ENCODE data around the gene GJC2.
"Not testable (repeated sequence)": the region's sequence is repeated elsewhere in the genome, so short reads cannot be mapped to it uniquely, and the experiment has no call there.

Gene GJC2

GRCh38 chr1:228149406-228150119, at the start of gene GJC2:
Gene GJC2, plus strand, starts transcription at chr1:228149930. Its CDS starts 7,829 bp downstream, at chr1:228157759.
- no peak for DNase-seq

GRCh38 chr1:228100822-228101613, 48.7 kb upstream of the GJC2 start:
- no peak for DNase-seq

GRCh38 chr1:228101614-228101993, 48.1 kb upstream of the GJC2 start:
- peak in 1 of 2 donors; percentile 45 for DNase-seq

DNA sequence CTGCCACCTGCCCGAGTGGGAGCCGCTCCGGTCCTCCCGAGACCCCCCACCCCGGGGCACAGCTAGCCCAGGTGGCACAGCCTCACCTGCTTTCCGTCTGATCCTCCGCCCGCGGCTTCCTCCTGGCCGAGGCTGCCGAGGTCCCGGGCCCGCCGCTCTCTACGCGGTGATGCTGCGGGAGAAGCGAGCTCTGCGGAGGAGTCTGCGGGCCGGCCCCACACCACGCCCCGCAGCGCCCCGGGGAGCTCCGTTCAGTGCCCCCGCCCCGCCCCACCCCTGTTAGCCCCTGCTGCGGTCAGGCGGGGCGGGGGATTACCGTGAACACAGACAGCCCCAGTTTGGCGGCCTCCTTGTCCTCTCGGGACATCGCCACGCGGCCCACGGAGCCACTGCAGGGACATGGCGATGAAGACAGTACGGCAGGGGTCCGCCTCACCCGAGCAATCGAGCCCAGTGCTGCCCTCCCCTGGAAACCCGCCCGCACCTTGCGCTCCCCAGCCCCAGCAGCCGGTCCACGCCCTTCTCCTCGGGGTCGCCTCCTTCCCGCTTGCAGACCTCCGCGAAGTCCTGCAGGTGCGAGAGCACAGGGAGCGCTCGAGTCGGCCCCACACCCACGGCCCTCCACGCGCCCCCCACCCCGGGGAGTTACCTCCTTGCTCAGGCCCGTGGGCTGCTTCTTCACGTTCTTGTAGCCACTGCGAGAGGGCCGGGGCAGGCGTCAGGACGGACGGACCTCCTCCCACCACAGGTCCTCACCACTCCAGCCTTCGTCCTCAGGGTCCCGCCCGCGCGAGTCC, 47.5 kb upstream of the GJC2 start:
- DNase-seq: peak; percentile 64 to 69

GRCh38 chr1:228102791-228103620, 46.7 kb upstream of the GJC2 start, which contains the start of gene C1orf35:
Gene C1orf35, minus strand, starts transcription at chr1:228103325. Its CDS starts 98 bp downstream, at chr1:228103227.
- peak; percentile 94 to 95 for DNase-seq

- DNase-seq: no peak
Observed at GRCh38 chr1:228104526-228105269, 45.0 kb upstream of the GJC2 start.

- DNase-seq: no peak
Observed at GRCh38 chr1:228105270-228105995, 44.3 kb upstream of the GJC2 start.

- no peak for DNase-seq
Observed at GRCh38 chr1:228105996-228106799, 43.5 kb upstream of the GJC2 start.

- DNase-seq: no peak
Observed at GRCh38 chr1:228106800-228107054, 43.0 kb upstream of the GJC2 start.

GRCh38 chr1:228107636-228108035, 42.1 kb upstream of the GJC2 start:
- no peak for DNase-seq

DNA sequence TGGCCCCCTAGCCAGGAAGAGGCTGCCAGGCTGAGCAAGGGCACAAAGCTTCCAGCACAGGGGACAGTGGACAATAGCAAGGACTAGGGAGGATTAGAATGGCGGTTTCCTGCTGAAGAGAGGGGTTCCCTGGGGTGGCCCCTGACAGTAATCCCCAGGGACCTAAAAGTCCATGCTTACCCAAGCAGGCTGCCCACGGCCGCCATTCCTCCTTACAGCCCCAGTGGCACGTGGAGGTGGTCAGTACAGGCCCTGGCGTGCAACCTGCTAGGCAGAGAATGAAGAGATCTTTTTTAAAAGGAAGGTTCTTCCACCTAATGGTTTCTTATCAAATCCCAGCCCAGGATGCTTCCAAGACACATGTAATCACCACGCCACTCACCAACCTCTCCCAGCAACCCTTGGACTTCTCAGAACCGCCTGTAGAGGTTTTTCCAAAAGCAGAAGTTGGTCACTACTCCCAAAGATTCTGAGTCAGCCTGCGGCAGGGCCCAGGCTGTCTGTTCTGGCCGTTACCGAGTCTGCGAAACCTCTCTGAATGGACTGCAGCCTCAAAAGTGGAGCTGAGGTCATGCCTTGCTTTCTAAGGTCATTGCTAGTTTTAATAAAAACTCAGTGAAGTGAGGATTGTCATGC, 41.6 kb upstream of the GJC2 start:
- DNase-seq: no peak

DNA sequence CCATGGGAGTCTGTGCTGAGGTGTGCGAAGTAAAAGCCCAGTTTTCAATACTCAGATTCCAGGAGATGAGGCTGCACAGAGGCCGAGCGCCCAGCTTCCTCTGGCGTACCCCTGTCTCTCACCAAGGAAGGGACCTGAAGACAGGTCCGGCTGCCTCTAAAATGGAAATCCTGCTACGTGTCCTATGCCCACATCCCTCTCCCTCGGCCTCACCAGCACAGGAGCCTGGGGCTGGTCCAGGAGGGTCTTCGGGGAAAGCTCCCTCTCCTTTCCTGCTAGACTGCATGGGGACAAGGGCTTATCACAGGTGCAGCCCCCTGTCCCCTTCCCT, 41.0 kb upstream of the GJC2 start:
- DNase-seq: no peak

DNA sequence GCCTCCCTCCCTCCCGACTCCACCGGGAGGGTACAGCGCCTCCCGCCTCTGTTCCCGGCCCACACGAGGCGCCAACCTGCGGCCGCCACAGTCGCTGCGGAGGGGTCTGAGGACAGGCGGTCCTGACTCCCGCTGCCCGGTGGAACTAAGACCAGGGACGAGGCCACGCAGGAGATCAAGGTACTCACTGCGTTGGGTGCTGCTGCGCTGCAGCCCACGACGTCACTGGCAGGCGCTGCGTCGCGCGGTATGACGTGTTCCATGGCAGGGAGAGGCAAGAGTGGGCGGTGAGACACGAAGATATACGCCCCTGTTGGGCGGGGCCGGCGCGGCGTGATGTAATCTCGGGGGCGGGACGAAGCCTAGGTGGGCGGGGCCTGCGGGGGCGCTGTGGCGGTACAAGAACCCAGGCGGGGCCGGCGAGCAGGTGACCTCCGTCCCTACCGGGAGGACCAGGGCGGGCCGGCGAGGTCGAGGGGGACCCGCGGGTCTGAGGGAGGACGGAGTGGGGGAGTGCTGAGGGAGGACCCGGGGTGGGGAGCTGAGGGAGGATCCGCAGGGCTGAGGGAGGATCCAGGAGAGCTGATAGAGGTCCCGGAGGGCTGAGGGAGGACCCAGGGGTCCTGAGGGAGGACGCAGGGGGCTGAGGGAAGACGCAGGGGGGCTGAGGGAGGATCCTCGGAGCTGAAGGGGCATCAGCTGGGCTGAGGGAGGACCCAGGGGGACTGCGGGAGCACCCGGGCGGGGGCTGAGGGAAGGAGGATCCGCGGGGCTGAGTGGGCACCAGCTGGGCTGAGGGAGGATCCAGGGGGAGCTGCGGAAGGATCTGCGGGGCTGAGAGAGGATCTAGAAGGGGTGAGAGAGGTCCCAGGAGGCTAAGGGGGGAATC, 40.4 kb upstream of the GJC2 start, which contains the start of gene MRPL55:
MRPL55 (minus strand) TSS at position 227 of the 889 bp plus-strand sequence. CDS start 1,039 bp downstream, outside the sequence.
- DNase-seq: peak; percentile 97 to 98

- DNase-seq: no peak
Observed at GRCh38 chr1:228109962-228110488, 39.7 kb upstream of the GJC2 start.

GRCh38 chr1:228110556-228110955, 39.2 kb upstream of the GJC2 start:
- DNase-seq: no peak

- DNase-seq: not testable (repeated sequence)
Observed at GRCh38 chr1:228111315-228111714, 38.4 kb upstream of the GJC2 start.

- DNase-seq: no peak
Observed at GRCh38 chr1:228112167-228112566, 37.6 kb upstream of the GJC2 start.

GRCh38 chr1:228112617-228113016, 37.1 kb upstream of the GJC2 start:
- DNase-seq: no peak

Data from CD4-positive, alpha-beta T cell treated with Interleukin-1 beta for 1 hour (primary cell).